H9 (cell line): ENCODE measurements around the gene GSG1L. TPM values are rescaled to one million over a fixed set of nuclear protein-coding genes. Genes with fewer than 3 reads are reported as not detected.

Source experiments
- DNase-seq: peaks from one replicate; pipeline ENCODE4 v3.0.0-alpha.2; 2017
- H2AFZ ChIP-seq: one replicate; pipeline ENCODE4 v1.6.1; 2013; ENCODE audit warnings: mild to moderate bottlenecking, low read length, control low read depth, moderate library complexity
- H2AK5ac ChIP-seq: 2 replicates; pipeline ENCODE4 v1.6.1; 2013; ENCODE audit warnings: low read length, control low read depth, mixed read lengths; ENCODE audit not compliant: insufficient read length
- H2BK120ac ChIP-seq: one replicate; pipeline ENCODE4 v1.6.1; 2013; ENCODE audit warnings: low read depth, mild to moderate bottlenecking, low read length, control low read depth, inconsistent platforms; ENCODE audit not compliant: poor library complexity, severe bottlenecking
- H2BK12ac ChIP-seq: 2 replicates; pipeline ENCODE4 v1.6.1; 2013; ENCODE audit warnings: low read length, control low read depth, mixed read lengths, low read depth; ENCODE audit not compliant: insufficient read length
- H2BK15ac ChIP-seq: 2 replicates; pipeline ENCODE4 v1.6.1; 2013; ENCODE audit warnings: low read depth, low read length, control low read depth
- H2BK20ac ChIP-seq: one replicate; pipeline ENCODE4 v1.6.1; 2013; ENCODE audit warnings: low read depth, mild to moderate bottlenecking, low read length, control low read depth, inconsistent platforms; ENCODE audit not compliant: poor library complexity, severe bottlenecking
- H2BK5ac ChIP-seq: 2 replicates; pipeline ENCODE4 v1.6.1; 2013; ENCODE audit warnings: low read length, control low read depth, mixed read lengths; ENCODE audit not compliant: insufficient read length
- H3K14ac ChIP-seq: 2 replicates; pipeline ENCODE4 v1.6.1; 2013; ENCODE audit warnings: low read length, control low read depth; ENCODE audit not compliant: insufficient read depth
- H3K18ac ChIP-seq: 2 replicates; pipeline ENCODE4 v1.6.1; 2013; ENCODE audit warnings: low read depth, mild to moderate bottlenecking, mixed read lengths, low read length, control low read depth; ENCODE audit not compliant: insufficient read length
- H3K23ac ChIP-seq: 2 replicates; pipeline ENCODE4 v1.6.1; 2013; ENCODE audit warnings: low read length, control low read depth, mixed read lengths, low read depth; ENCODE audit not compliant: insufficient read length
- H3K23me2 ChIP-seq: 2 replicates; pipeline ENCODE4 v1.6.1; 2013; ENCODE audit warnings: low read depth, mild to moderate bottlenecking, mixed read lengths, low read length, control low read depth; ENCODE audit not compliant: insufficient read length, poor library complexity, severe bottlenecking
- H3K27ac ChIP-seq: 2 replicates; pipeline ENCODE4 v1.5.1; 2013; ENCODE audit warnings: low read length, control low read depth, mixed read lengths, low read depth; ENCODE audit not compliant: insufficient read length
- H3K27me3 ChIP-seq: 2 replicates; pipeline ENCODE4 v1.6.1; 2013; ENCODE audit warnings: low read length, control low read depth, inconsistent platforms; ENCODE audit not compliant: insufficient read depth
- H3K4ac ChIP-seq: 2 replicates; pipeline ENCODE4 v1.6.1; 2013; ENCODE audit warnings: low read depth, mild to moderate bottlenecking, control low read depth, inconsistent platforms, low read length, moderate library complexity
- H3K4me1 ChIP-seq: 2 replicates; pipeline ENCODE4 v1.6.1; 2013; ENCODE audit warnings: low read length, control low read depth, inconsistent platforms; ENCODE audit not compliant: insufficient read depth
- H3K4me2 ChIP-seq: 2 replicates; pipeline ENCODE4 v1.6.1; 2013; ENCODE audit warnings: low read length, control low read depth, mixed read lengths; ENCODE audit not compliant: insufficient read length, insufficient read depth
- H3K56ac ChIP-seq: 2 replicates; pipeline ENCODE4 v1.6.1; 2013; ENCODE audit warnings: low read depth, mild to moderate bottlenecking, mixed read lengths, low read length, control low read depth; ENCODE audit not compliant: insufficient read length
- H3K79me1 ChIP-seq: 2 replicates; pipeline ENCODE4 v1.6.1; 2013; ENCODE audit warnings: low read depth, mild to moderate bottlenecking, moderate library complexity, low read length, control low read depth, inconsistent platforms; ENCODE audit not compliant: insufficient read depth, poor library complexity, severe bottlenecking
- H3K79me2 ChIP-seq: 2 replicates; pipeline ENCODE4 v1.6.1; 2013; ENCODE audit warnings: low read length, control low read depth, inconsistent platforms; ENCODE audit not compliant: insufficient read depth
- H3K9ac ChIP-seq: 2 replicates; pipeline ENCODE4 v1.6.1; 2013; ENCODE audit warnings: low read length, control low read depth, mixed read lengths; ENCODE audit not compliant: insufficient read length; ENCODE audit errors: extremely low read depth
- H3K9me3 ChIP-seq: one replicate; pipeline ENCODE4 v1.6.1; 2013; ENCODE audit warnings: low read depth, low read length, inconsistent platforms; ENCODE audit not compliant: control insufficient read depth
- H3T11ph ChIP-seq: one replicate; pipeline ENCODE4 v1.6.1; 2013; ENCODE audit warnings: mild to moderate bottlenecking, low read length, control low read depth, inconsistent platforms
- H4K20me1 ChIP-seq: one replicate; pipeline ENCODE4 v1.6.1; 2013; ENCODE audit not compliant: control insufficient read depth, insufficient read length, insufficient read depth
- H4K5ac ChIP-seq: 2 replicates; pipeline ENCODE4 v1.6.1; 2013; ENCODE audit warnings: low read depth, mild to moderate bottlenecking, mixed read lengths, low read length, control low read depth; ENCODE audit not compliant: insufficient read length
- H4K8ac ChIP-seq: replicated peaks from 2 replicates; pipeline ENCODE4 v1.6.1; 2013; ENCODE audit warnings: low read length, control low read depth, mixed read lengths, low read depth; ENCODE audit not compliant: insufficient read length
- H4K91ac ChIP-seq: 2 replicates; pipeline ENCODE4 v1.6.1; 2013; ENCODE audit warnings: low read depth, mild to moderate bottlenecking, moderate library complexity, mixed read lengths, low read length, control low read depth; ENCODE audit not compliant: insufficient read length
- H3K27ac Mint-ChIP-seq, 3 experiments: 2 replicates in 2 of 3; 3 replicates in 1 of 3; pipeline ENCODE4 v1.8.0; 2020 to 2021; ENCODE audit warnings: mixed read lengths in 3 of 3, mild to moderate bottlenecking in 1 of 3, moderate library complexity in 1 of 3
- H3K27me3 Mint-ChIP-seq: 2 replicates; pipeline ENCODE4 v1.8.0; 2021; ENCODE audit warnings: low read depth, mild to moderate bottlenecking, moderate library complexity, mixed read lengths
- H3K36me3 Mint-ChIP-seq, 3 experiments: 2 replicates in 2 of 3; 3 replicates in 1 of 3; pipeline ENCODE4 v1.8.0; 2020 to 2021; ENCODE audit warnings: low read depth in 3 of 3, mixed read lengths in 3 of 3; ENCODE audit not compliant: insufficient read depth in 1 of 3
- H3K4me1 Mint-ChIP-seq, 2 experiments: 2 replicates each; pipeline ENCODE4 v1.8.0; 2020; ENCODE audit warnings: mixed read lengths in 2 of 2
- H3K4me3 Mint-ChIP-seq, 2 experiments: 2 replicates in 1 of 2; 3 replicates in 1 of 2; pipeline ENCODE4 v1.8.0; 2020 to 2021; ENCODE audit warnings: mild to moderate bottlenecking in 2 of 2, mixed read lengths in 2 of 2, moderate library complexity in 1 of 2
- H3K9me3 Mint-ChIP-seq, 2 experiments: 2 replicates in 1 of 2; 3 replicates in 1 of 2; pipeline ENCODE4 v1.8.0; 2020; ENCODE audit warnings: mild to moderate bottlenecking in 2 of 2, mixed read lengths in 2 of 2, moderate library complexity in 1 of 2
- WGBS: extraction: QIAGEN DNeasy Blood & Tissue Kit; methylation state at CpG from one replicate; pipeline ENCODE4 v1.1.7; 2013; ENCODE audit warnings: missing lambda C conversion rate, low lambda C conversion rate, mixed read lengths; ENCODE audit not compliant: insufficient read length; ENCODE audit errors: extremely low coverage; 5-methylcytosine and 5-hydroxymethylcytosine counted together
- total RNA-seq: library from RNA; stranded (reverse); gene quantifications from 2 replicates; pipeline ENCODE4 v1.2.1, GENCODE V29; 2021
- TF ChIP-seq, protein P1 (sequence below): fragments of 200-600 bp; sonication (generic); conservative IDR thresholded peaks from 3 replicates; pipeline ENCODE4 v1.8.0; 2021; ENCODE audit warnings: antibody characterized with exemption, mild to moderate bottlenecking

GSG1L gene
- total RNA-seq, 1 experiment from 2014 or later: 0.35 TPM

DNA sequence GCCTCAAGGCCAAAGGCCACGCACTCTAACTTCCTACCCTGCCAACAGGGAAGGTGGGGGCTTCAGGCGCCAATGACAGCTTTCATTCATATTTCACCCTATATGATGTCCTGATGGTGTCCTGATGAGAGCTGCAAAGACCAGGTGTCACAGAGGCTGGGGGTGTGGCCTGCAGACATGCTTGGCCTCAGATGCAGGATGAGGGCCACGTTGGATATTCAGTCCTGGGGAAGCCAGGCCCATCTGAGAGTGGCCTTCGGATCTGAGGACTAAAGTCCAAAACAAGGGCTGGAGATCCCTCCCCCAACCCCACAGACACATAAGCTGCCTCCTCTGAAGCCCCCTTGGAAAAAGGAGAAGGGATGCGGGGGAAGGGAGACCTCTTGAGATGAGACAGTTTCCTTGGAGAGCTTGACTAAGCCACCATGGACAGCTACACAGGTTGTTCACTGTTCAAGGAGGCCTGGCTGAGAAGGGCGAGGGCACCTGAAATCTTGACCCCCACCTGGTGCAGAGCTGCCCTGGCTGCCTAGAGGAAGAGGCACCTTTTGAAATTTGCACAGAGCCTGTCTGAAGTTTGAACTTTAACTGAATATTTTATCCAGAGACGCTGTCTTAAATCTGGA, 24.3 kb upstream of the GSG1L start:
- H3K9ac ChIP-seq: no peak overlapping the region
- Mint-ChIP-seq H3K27ac (no peak overlapping the region), H3K4me1 (peaks cover 15% of the 10 kb centered on the region in 2 experiments), H3K9me3 (no peaks in the 10 kb centered on the region; a peak in 1 of 5 replicates), H3K4me3 (no peak overlapping the region), H3K36me3 (no peaks in the 10 kb centered on the region), H3K27me3 (peaks cover 2% of the 10 kb centered on the region)
- H4K5ac ChIP-seq: no peak overlapping the region
- H4K91ac ChIP-seq: no peak overlapping the region
- no peak for DNase-seq
- no peaks in the 10 kb centered on the region for H3K79me1 ChIP-seq
- H2BK20ac ChIP-seq: no peak overlapping the region
- no peak overlapping the region for H2AFZ ChIP-seq
- H2BK15ac ChIP-seq: no peak overlapping the region
- H3K79me2 ChIP-seq: no peaks in the 10 kb centered on the region
- H4K20me1 ChIP-seq: peaks cover 2% of the 10 kb centered on the region
- H3K9me3 ChIP-seq: no peaks in the 10 kb centered on the region
- no peak overlapping the region for H2BK5ac ChIP-seq
- H3K4me1 ChIP-seq: no peaks in the 10 kb centered on the region
- H2BK12ac ChIP-seq: no peak overlapping the region
- H3K4me2 ChIP-seq: no peak overlapping the region
- no peak overlapping the region for H3K27ac ChIP-seq
- no peak overlapping the region for H4K8ac ChIP-seq
- no peak overlapping the region for H3K18ac ChIP-seq
- TF ChIP-seq, protein P1, sequence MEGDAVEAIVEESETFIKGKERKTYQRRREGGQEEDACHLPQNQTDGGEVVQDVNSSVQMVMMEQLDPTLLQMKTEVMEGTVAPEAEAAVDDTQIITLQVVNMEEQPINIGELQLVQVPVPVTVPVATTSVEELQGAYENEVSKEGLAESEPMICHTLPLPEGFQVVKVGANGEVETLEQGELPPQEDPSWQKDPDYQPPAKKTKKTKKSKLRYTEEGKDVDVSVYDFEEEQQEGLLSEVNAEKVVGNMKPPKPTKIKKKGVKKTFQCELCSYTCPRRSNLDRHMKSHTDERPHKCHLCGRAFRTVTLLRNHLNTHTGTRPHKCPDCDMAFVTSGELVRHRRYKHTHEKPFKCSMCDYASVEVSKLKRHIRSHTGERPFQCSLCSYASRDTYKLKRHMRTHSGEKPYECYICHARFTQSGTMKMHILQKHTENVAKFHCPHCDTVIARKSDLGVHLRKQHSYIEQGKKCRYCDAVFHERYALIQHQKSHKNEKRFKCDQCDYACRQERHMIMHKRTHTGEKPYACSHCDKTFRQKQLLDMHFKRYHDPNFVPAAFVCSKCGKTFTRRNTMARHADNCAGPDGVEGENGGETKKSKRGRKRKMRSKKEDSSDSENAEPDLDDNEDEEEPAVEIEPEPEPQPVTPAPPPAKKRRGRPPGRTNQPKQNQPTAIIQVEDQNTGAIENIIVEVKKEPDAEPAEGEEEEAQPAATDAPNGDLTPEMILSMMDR: no peak
- no peak overlapping the region for H3K4ac ChIP-seq
- no peak overlapping the region for H3T11ph ChIP-seq
- H3K27me3 ChIP-seq: no peaks in the 10 kb centered on the region
- no peak overlapping the region for H3K14ac ChIP-seq
- H3K23ac ChIP-seq: no peak overlapping the region
- peaks cover 4% of the 10 kb centered on the region for H3K23me2 ChIP-seq
- H3K56ac ChIP-seq: no peak overlapping the region
- H2AK5ac ChIP-seq: no peak overlapping the region
- WGBS: no CpG with 5 or more reads among the region's 7 CpGs
- no peak overlapping the region for H2BK120ac ChIP-seq
